DMS53 (cell line): ENCODE data around the gene OTOGL.

Experiments used
- DNase-seq: peaks from one replicate; lab custom pipeline; 2025; lab: John Stamatoyannopoulos, UW

Gene OTOGL

GRCh38 chr12:80184926-80185325, 85.6 kb downstream of the OTOGL start:
- no peak for DNase-seq

- peak; percentile 97 for DNase-seq
Observed at GRCh38 chr12:80186727-80187217, 87.4 kb downstream of the OTOGL start.

- DNase-seq: peak; percentile 82
Observed at GRCh38 chr12:80187660-80188090, 88.3 kb downstream of the OTOGL start.

GRCh38 chr12:80188576-80188975, 89.2 kb downstream of the OTOGL start:
- DNase-seq: peak; percentile 56

GRCh38 chr12:80189241-80189640, 89.9 kb downstream of the OTOGL start:
- no peak for DNase-seq

- DNase-seq: no peak
Observed at GRCh38 chr12:80190001-80190400, 90.7 kb downstream of the OTOGL start.

GRCh38 chr12:80192087-80192486, 92.8 kb downstream of the OTOGL start:
- DNase-seq: no peak

GRCh38 chr12:80193865-80194264, 94.5 kb downstream of the OTOGL start:
- DNase-seq: no peak

GRCh38 chr12:80195074-80195726, 95.9 kb downstream of the OTOGL start:
- DNase-seq: peak; percentile 91

GRCh38 chr12:80195737-80196136, 96.4 kb downstream of the OTOGL start:
- DNase-seq: no peak

- no peak for DNase-seq
Observed at GRCh38 chr12:80196419-80196818, 97.1 kb downstream of the OTOGL start.

- DNase-seq: no peak
Observed at GRCh38 chr12:80198782-80199337, 99.5 kb downstream of the OTOGL start.

GRCh38 chr12:80199931-80200330, 100.6 kb downstream of the OTOGL start:
- no peak for DNase-seq

- DNase-seq: peak; percentile 18
Observed at GRCh38 chr12:80200414-80200813, 101.1 kb downstream of the OTOGL start.

- DNase-seq: no peak
Observed at GRCh38 chr12:80201908-80202307, 102.6 kb downstream of the OTOGL start.

GRCh38 chr12:80205960-80206359, 106.6 kb downstream of the OTOGL start:
- no peak for DNase-seq

GRCh38 chr12:80208071-80208470, 108.7 kb downstream of the OTOGL start:
- DNase-seq: no peak

GRCh38 chr12:80211671-80212070, 112.3 kb downstream of the OTOGL start:
- DNase-seq: no peak

- no peak for DNase-seq
Observed at GRCh38 chr12:80212938-80213645, 113.8 kb downstream of the OTOGL start.

GRCh38 chr12:80213871-80214270, 114.5 kb downstream of the OTOGL start:
- no peak for DNase-seq

- peak; percentile 90 for DNase-seq
Observed at GRCh38 chr12:80217011-80217535, 117.7 kb downstream of the OTOGL start.

GRCh38 chr12:80218925-80219324, 119.6 kb downstream of the OTOGL start:
- peak; percentile 91 for DNase-seq

- peak; percentile 52 for DNase-seq
Observed at GRCh38 chr12:80219345-80219744, 120.0 kb downstream of the OTOGL start.
